Kidney (tissue), 14 donors: ENCODE measurements around the gene CTAG2. TPM values are rescaled to one million over a fixed set of nuclear protein-coding genes. Genes with fewer than 3 reads are reported as not detected.
"Not testable (repeated sequence)": the region's sequence is repeated elsewhere in the genome, so short reads cannot be mapped to it uniquely, and the experiment has no call there.

Source experiments
- DNase-seq, 5 donors: peaks; one replicate each; pipeline ENCODE4 v3.0.0-alpha.2; 2013 to 2020
- FAIRE-seq: peaks from 2 replicates; lab custom pipeline; 2012; peaks lifted over from hg19 to GRCh38; lab: Jason Lieb, UNC
- H3K27ac ChIP-seq, 2 donors: one replicate each; pipeline ENCODE4 v1.7.0; 2013; ENCODE audit warnings: low read depth in 2 of 2, low read length in 2 of 2, inconsistent platforms in 1 of 2
- H3K27me3 ChIP-seq: one replicate; pipeline ENCODE4 v1.7.1; 2013; ENCODE audit warnings: low read length, inconsistent platforms; ENCODE audit not compliant: control insufficient read depth, insufficient read depth
- H3K36me3 ChIP-seq, 3 donors: one replicate each; pipeline versions ENCODE4 v1.7.0 to v1.7.1; 2013; ENCODE audit warnings: low read length in 3 of 3, control low read depth in 1 of 3, inconsistent platforms in 1 of 3; ENCODE audit not compliant: insufficient read depth in 3 of 3, control insufficient read depth in 2 of 3
- H3K4me1 ChIP-seq, 3 donors: one replicate each; pipeline versions ENCODE4 v1.7.0 to v1.7.1; 2013; ENCODE audit warnings: low read length in 3 of 3, inconsistent platforms in 1 of 3, low read depth in 1 of 3; ENCODE audit not compliant: control insufficient read depth in 2 of 3, insufficient read depth in 2 of 3
- H3K4me3 ChIP-seq, 3 donors: one replicate each; pipeline versions ENCODE4 v1.7.0 to v1.8.1; 2013; ENCODE audit warnings: low read length in 3 of 3, control low read depth in 1 of 3, inconsistent platforms in 1 of 3
- H3K9ac ChIP-seq, 3 donors: one replicate each; pipeline versions ENCODE4 v1.7.0 to v1.7.1; 2013; ENCODE audit warnings: low read length in 3 of 3, control low read depth in 1 of 3, inconsistent platforms in 1 of 3
- H3K9me3 ChIP-seq, 3 donors: one replicate each; pipeline versions ENCODE4 v1.7.0 to v1.7.1; 2013; ENCODE audit warnings: low read length in 3 of 3, control low read depth in 1 of 3, inconsistent platforms in 1 of 3; ENCODE audit not compliant: control insufficient read depth in 2 of 3, insufficient read depth in 1 of 3
- intact Hi-C: fragments of 100-400 bp; cut with DNase I; formaldehyde crosslinking; loops from one replicate; pipeline ENCODE4 v1.11.1; 2022
- polyA plus RNA-seq: library from polyadenylated mRNA; stranded (reverse); fragments of 350-450 nt; fragmentation: Illumina TruSeq; extraction: RNeasy Lipid Tissue Mini Kit (QIAGEN cat#74804); gene quantifications from one replicate; pipeline ENCODE4 v1.2.3, GENCODE V29; 2014; ENCODE audit warnings: low read depth, low replicate concordance; ENCODE audit not compliant: insufficient read depth
- total RNA-seq: library from RNA; stranded (reverse); fragmentation: NEBNext Ultra II Directional; extraction: Animal tissue kit (Norgen Biotek cat#: 25700); gene quantifications from one replicate; pipeline ENCODE4 v1.2.1, GENCODE V29; 2021
- TF ChIP-seq, protein P1 (sequence below): IDR thresholded peaks from 3 replicates; pipeline ENCODE4 v1.5.1; 2012; ENCODE audit warnings: mild to moderate bottlenecking, moderate library complexity, borderline replicate concordance; ENCODE audit not compliant: insufficient read depth; ENCODE audit errors: extremely low read depth
- donor health status: control.
- donor health status: control.
- donor health status: control.
- donor health status: control.
- donor health status: control.
- donor health status: DM: yes; HTN: yes; CAD: no.
- donor health status: Normal renal cell carcinoma (clear cell type).

CTAG2 gene
- total and polyA plus RNA-seq, 2 donors from 2014 or later = 0.28 TPM; not detected in 1

DNA sequence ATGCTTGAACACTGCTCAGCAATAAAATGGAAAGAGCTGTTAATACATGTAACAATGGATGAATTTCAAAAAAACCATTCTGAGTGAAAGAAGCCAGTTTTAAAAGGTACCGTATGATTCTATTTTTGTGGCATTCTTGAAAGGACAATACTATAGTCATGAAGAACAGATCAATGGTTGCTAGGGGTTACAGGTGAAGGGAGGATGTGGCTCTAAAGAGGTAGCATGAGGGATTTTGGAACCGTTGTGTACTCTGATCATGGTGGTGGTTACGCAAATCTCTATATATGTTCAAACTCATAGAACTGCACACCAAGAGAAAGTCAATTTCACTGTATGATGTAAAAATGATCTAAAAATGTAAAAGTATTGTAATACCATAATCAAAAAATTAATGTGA lies 40.0 kb upstream of the CTAG2 start:
- no peak overlapping the region for H3K9ac ChIP-seq
- no peak overlapping the region for H3K27ac ChIP-seq
- intact Hi-C loops = no loop called here
- H3K36me3 ChIP-seq = no peaks in the 10 kb centered on the region
- H3K9me3 ChIP-seq = no peaks in the 10 kb centered on the region
- no peak for DNase-seq
- no peaks in the 10 kb centered on the region for H3K27me3 ChIP-seq
- FAIRE-seq = no peak
- TF ChIP-seq, protein P1, sequence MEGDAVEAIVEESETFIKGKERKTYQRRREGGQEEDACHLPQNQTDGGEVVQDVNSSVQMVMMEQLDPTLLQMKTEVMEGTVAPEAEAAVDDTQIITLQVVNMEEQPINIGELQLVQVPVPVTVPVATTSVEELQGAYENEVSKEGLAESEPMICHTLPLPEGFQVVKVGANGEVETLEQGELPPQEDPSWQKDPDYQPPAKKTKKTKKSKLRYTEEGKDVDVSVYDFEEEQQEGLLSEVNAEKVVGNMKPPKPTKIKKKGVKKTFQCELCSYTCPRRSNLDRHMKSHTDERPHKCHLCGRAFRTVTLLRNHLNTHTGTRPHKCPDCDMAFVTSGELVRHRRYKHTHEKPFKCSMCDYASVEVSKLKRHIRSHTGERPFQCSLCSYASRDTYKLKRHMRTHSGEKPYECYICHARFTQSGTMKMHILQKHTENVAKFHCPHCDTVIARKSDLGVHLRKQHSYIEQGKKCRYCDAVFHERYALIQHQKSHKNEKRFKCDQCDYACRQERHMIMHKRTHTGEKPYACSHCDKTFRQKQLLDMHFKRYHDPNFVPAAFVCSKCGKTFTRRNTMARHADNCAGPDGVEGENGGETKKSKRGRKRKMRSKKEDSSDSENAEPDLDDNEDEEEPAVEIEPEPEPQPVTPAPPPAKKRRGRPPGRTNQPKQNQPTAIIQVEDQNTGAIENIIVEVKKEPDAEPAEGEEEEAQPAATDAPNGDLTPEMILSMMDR = no peak
- H3K4me1 ChIP-seq = no peaks in the 10 kb centered on the region
- no peak overlapping the region for H3K4me3 ChIP-seq

DNA sequence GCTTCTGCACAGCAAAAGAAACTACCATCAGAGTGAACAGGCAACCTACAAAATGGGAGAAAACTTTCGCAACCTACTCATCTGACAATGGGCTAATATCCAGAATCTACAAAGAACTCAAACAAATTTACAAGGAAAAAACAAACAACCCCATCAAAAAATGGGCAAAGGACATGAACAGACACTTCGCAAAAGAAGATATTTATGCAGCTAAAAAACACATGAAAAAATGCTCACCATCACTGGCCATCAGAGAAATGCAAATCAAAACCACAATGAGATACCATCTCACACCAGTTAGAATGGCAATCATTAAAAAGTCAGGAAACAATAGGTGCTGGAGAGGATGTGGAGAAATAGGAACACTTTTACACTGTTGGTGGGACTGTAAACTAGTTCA lies 37.1 kb upstream of the CTAG2 start:
- H3K9me3 ChIP-seq, H3K4me1 ChIP-seq, H3K27me3 ChIP-seq, H3K9ac ChIP-seq, FAIRE-seq, H3K36me3 ChIP-seq, H3K4me3 ChIP-seq, intact Hi-C loops, DNase-seq, H3K27ac ChIP-seq: not testable (repeated sequence)

DNA sequence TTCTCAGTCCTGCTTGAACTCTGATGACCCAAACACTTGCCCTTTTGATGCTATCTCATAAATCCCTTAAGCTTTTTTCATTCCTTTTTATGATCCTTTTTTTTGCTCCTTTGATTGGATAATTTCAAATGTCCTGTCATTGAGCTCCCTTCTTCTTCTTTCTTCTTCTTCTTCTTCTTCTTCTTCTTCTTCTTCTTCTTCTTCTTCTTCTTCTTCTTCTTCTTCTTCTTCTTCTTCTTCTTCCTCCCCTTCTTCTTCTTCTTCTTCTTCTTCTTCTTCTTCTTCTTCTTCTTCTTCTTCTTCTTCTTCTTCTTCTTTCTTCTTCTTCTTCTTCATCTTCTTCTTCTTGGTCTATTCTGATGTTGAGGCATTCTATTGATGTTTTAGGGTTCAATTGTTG lies 18.7 kb upstream of the CTAG2 start:
- H3K36me3 ChIP-seq, DNase-seq, H3K9me3 ChIP-seq, FAIRE-seq, H3K27me3 ChIP-seq, H3K9ac ChIP-seq, intact Hi-C loops, H3K27ac ChIP-seq, H3K4me1 ChIP-seq, H3K4me3 ChIP-seq: not testable (repeated sequence)

DNA sequence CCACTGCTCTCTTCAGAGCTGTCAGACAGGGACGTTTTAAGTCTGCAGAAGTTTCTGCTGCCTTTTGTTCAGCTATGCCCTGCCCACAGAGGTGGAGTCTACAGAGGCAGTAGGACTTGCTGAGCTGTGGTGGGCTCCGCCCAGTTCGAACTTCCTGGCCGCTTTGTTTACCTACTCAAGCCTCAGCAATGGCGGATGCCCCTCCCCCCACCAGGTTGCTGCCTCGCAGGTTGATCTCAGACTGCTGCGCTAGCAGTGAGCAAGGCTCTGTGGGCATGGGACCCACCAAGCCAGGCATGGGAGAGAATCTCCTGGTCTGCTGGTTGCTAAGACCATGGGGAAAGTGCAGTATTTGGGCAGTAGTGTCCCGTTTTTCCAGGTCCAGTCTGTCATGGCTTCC lies 17.5 kb upstream of the CTAG2 start:
- H3K36me3 ChIP-seq, H3K27ac ChIP-seq, H3K4me3 ChIP-seq, intact Hi-C loops, H3K4me1 ChIP-seq, H3K9me3 ChIP-seq, H3K27me3 ChIP-seq, H3K9ac ChIP-seq, FAIRE-seq: not testable (repeated sequence)
- DNase-seq = peak in 1 of 5 donors; percentile 67

DNA sequence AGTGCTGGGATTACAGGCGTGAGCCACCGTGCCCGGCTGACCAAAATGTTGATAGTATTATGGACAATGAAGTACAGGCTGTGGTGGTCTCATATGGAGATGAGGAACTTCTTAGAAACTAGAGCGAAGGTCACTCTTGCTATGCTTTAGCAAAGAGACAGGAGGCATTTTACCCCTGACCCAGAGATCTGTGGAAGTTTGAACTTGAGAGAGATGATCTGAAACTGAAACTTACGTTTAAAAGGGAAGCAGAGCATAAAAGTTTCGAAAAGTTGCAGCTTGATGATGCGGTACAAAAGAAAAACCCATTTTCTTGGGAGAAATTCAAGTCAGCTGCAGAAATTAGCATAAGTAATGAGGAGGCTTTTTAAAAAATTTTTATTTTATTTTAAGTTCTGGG lies 8.5 kb upstream of the CTAG2 start:
- intact Hi-C loops = no loop called here
- no peaks in the 10 kb centered on the region for H3K27me3 ChIP-seq
- H3K36me3 ChIP-seq = no peaks in the 10 kb centered on the region
- DNase-seq (no peak), FAIRE-seq (no peak)
- no peaks in the 10 kb centered on the region for H3K9me3 ChIP-seq
- H3K9ac ChIP-seq = no peak overlapping the region
- TF ChIP-seq, protein P1 = no peak
- no peak overlapping the region for H3K4me3 ChIP-seq
- H3K4me1 ChIP-seq = no peaks in the 10 kb centered on the region
- H3K27ac ChIP-seq = no peak overlapping the region
